ENCODE results near the gene PPP2R3C. TPM values are rescaled to one million over a fixed set of nuclear protein-coding genes. Genes with fewer than 3 reads are reported as not detected.

PPP2R3C gene
- polyA plus RNA-seq, 1 experiment, result 11.3 TPM

DNA sequence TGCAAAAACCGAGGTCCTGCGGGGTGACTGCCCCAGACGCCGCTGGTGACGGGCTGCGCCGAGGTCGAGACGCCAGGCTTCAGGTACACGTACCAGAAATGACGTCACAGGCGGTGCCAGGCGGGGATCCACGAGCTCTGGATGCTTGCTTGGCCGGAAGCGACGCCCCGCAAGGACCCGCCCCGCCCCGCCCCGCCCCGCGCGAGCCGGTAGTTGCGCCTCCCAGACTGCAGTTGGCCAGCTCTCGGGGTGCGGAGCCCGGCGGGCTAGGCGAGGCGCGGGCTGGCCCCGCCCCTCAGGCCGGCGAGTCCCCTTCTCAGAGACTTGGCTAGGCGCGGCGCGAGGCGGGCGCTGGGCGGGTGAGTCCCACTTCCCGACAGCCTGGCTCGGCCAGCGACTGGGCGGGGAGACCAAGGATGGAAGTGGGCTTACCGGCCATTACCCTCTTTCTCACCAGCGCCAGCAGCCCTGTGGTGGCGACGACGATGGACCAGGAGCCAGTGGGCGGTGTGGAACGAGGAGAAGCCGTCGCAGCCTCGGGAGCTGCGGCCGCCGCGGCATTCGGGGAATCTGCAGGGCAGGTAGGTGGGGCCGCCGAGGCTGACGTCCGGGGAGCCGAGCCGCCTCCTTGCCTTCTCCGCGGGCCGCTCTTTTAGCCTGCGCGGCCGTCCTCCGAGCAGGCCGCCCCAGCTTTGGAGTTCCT, 75.6 kb downstream of the PPP2R3C start, which contains the start of gene FAM177A1:
Gene FAM177A1, plus strand, starts transcription at position 225 of the 703 bp plus-strand sequence. Its CDS starts 192 bp downstream, at position 417.
- peak within 1 kb of the TSS; percentile 73 for H3K4me3 ChIP-seq (ENCODE audit: low read depth, low read length)
- peaks cover 1% of the 10 kb centered on the region; the same call in 1 of the 2 replicates for H3K36me3 ChIP-seq (ENCODE audit: control insufficient read depth, insufficient read depth, low read length)
- ChIA-PET POLR2A (interaction anchor here (0.5 to 1.1 kb wide), 5 partner anchors 27 to 780 kb away, joined by 3 to 21 read pairs (median 8); partner anchors contain the start of genes BRMS1L and SRP54), CTCF (interaction anchor here (0.9 to 1.3 kb wide), 5 partner anchors 9 to 47 kb away, joined by 3 to 5 read pairs (median 3); no protein-coding TSS in a partner anchor)
- DNase-seq (ENCODE audit: low read depth), result peak; percentile 84
- no peaks in the 10 kb centered on the region for H3K27me3 ChIP-seq (ENCODE audit: control insufficient read depth, insufficient read depth, low read length)
- TF ChIP-seq, protein P1, sequence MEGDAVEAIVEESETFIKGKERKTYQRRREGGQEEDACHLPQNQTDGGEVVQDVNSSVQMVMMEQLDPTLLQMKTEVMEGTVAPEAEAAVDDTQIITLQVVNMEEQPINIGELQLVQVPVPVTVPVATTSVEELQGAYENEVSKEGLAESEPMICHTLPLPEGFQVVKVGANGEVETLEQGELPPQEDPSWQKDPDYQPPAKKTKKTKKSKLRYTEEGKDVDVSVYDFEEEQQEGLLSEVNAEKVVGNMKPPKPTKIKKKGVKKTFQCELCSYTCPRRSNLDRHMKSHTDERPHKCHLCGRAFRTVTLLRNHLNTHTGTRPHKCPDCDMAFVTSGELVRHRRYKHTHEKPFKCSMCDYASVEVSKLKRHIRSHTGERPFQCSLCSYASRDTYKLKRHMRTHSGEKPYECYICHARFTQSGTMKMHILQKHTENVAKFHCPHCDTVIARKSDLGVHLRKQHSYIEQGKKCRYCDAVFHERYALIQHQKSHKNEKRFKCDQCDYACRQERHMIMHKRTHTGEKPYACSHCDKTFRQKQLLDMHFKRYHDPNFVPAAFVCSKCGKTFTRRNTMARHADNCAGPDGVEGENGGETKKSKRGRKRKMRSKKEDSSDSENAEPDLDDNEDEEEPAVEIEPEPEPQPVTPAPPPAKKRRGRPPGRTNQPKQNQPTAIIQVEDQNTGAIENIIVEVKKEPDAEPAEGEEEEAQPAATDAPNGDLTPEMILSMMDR (IDR thresholded peaks at IDR 0.05; ENCODE audit: insufficient read depth, low read depth, low read length), result no peak

DNA sequence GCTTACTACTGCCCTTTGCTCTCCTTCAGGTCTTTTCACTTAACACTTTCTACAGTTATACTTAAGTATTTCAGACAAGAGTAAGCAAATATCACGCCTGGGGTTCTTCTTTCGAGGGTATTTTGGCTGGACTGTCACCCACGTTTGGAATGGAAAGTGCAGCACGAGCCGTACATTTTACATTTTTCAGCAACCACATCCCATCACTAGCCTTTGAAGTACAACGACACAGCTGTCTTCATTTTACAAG, 76.1 kb downstream of the PPP2R3C start:
- peak overlapping the region; percentile 73 for H3K4me3 ChIP-seq (ENCODE audit: low read depth, low read length)
- no peaks in the 10 kb centered on the region for H3K27me3 ChIP-seq (ENCODE audit: control insufficient read depth, insufficient read depth, low read length)
- TF ChIP-seq, protein P1 (IDR thresholded peaks at IDR 0.05; ENCODE audit: insufficient read depth, low read depth, low read length), result no peak
- DNase-seq (ENCODE audit: low read depth), result no peak
- peaks cover 1% of the 10 kb centered on the region; the same call in 1 of the 2 replicates for H3K36me3 ChIP-seq (ENCODE audit: control insufficient read depth, insufficient read depth, low read length)
- ChIA-PET CTCF (interaction anchor here (0.9 to 1.3 kb wide), 3 partner anchors 9 to 47 kb away, joined by 3 to 5 read pairs (median 3); no protein-coding TSS in a partner anchor), POLR2A (interaction anchor here (0.6 to 1.1 kb wide), 4 partner anchors 28 to 780 kb away, joined by 7 to 21 read pairs (median 8); partner anchors contain the start of genes BRMS1L and SRP54)

DNA sequence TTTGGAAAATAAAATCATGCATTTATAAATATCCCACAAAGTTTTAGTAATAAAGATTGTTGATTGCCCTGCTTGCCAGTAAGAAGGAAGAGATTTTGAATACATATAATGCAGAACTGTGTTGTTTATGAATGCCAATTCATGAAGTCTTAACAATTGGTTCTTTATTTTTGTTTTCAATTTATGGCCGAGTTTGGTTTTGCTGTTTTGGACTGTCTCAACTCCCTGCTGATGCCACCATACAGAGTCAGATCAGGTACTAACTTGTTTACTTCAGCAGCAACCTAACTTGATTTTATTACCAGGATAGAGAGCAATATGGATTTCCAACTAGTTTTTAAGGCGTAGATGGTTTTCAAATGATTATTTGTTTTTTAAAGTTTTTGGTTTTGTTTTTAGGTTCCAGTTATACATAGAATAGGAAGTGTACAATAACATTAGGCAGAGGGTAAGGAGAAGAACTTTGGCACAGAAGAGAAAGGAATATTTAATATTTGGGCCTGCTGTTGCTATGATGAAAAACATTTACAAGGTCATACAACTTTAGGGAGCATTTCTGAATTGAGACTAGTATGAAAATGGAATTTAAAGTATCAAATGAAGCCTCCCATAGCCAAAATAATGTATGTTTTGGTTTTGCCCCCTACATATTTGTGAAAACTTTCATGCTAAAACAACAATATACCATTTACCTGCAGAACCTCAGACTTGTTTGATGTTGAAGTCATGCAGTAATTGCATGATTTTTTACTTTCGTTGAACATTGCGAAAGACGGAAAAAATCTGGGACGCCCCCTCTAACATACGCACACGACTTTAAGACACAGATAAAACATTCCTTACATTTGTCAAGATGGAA, 76.6 kb downstream of the PPP2R3C start:
- H3K4me3 ChIP-seq (ENCODE audit: low read depth, low read length), result peak overlapping the region; percentile 73

DNA sequence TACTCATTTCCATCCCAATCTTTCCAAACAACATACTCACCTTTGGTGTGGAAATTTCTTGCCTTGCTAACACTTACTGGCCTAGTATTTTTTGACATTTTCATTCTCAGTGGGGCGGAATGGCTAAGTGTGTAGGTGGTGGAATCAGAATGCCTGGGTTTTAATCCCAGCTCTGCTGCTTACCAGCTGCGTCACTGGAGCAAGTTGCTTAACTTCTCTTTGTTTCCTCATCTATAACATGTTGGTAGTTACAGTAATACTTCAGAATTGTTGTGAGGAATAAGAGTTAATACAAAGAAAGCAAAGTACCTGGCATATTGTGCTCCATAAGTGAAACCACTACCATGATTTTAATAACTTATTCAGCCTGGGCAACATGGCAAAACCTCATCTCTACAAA, 78.7 kb downstream of the PPP2R3C start:
- POLR2A ChIA-PET, result no interaction called here
- CTCF ChIA-PET, result interaction anchor here (0.6 to 1.1 kb wide), 2 partner anchors 379 to 466 kb away, joined by 3 read pairs; no protein-coding TSS in a partner anchor
- Histone ChIP-seq H3K27me3 (ENCODE audit: control insufficient read depth, insufficient read depth, low read length) (no peaks in the 10 kb centered on the region), H3K4me3 (ENCODE audit: low read depth, low read length) (no peak overlapping the region), H3K36me3 (ENCODE audit: control insufficient read depth, insufficient read depth, low read length) (no peaks in the 10 kb centered on the region)
- TF ChIP-seq, protein P1 (IDR thresholded peaks at IDR 0.05; ENCODE audit: insufficient read depth, low read depth, low read length), result no peak
- DNase-seq (ENCODE audit: low read depth), result no peak

More for the DNA sequence above, 76.6 kb downstream of the PPP2R3C start:
- ChIA-PET POLR2A (interaction anchor here (0.6 to 1.1 kb wide), 4 partner anchors 28 to 781 kb away, joined by 7 to 21 read pairs (median 8); partner anchors contain the start of genes BRMS1L and SRP54), CTCF (interaction anchor here (0.9 to 1.3 kb wide), 3 partner anchors 8 to 48 kb away, joined by 3 to 5 read pairs (median 3); no protein-coding TSS in a partner anchor)
- DNase-seq (ENCODE audit: low read depth), result peak; percentile 10
- H3K36me3 ChIP-seq (ENCODE audit: control insufficient read depth, insufficient read depth, low read length), result peaks cover 1% of the 10 kb centered on the region; the same call in 1 of the 2 replicates
- TF ChIP-seq, protein P1 (IDR thresholded peaks at IDR 0.05; ENCODE audit: insufficient read depth, low read depth, low read length), result no peak
- H3K27me3 ChIP-seq (ENCODE audit: control insufficient read depth, insufficient read depth, low read length), result no peaks in the 10 kb centered on the region

Measured in BJ (cell line).